Activated naive CD4-positive, alpha-beta T cell treated with anti-CD3 and anti-CD28 coated beads, Interleukin-2, amount 50 U/mL, for 24 hours (primary cell): Measurements from ENCODE around the gene FOXP1.

Experiments used
- H3K27ac Mint-ChIP-seq: one replicate; pipeline ENCODE4 v1.8.0; 2021; ENCODE audit warnings: mild to moderate bottlenecking, mixed read lengths
- H3K27me3 Mint-ChIP-seq: one replicate; pipeline ENCODE4 v1.8.0; 2021; ENCODE audit warnings: mixed read lengths
- H3K36me3 Mint-ChIP-seq: one replicate; pipeline ENCODE4 v1.8.0; 2021; ENCODE audit warnings: mixed read lengths
- H3K4me1 Mint-ChIP-seq: one replicate; pipeline ENCODE4 v1.8.0; 2021; ENCODE audit warnings: mixed read lengths
- H3K4me3 Mint-ChIP-seq: one replicate; pipeline ENCODE4 v1.8.0; 2021; ENCODE audit warnings: mild to moderate bottlenecking, mixed read lengths
- H3K9me3 Mint-ChIP-seq: one replicate; pipeline ENCODE4 v1.8.0; 2021; ENCODE audit warnings: mixed read lengths

The FOXP1 gene

GRCh38 chr3:71599416-71599815 is 15.9 kb upstream of the FOXP1 start:
- Mint-ChIP-seq H3K27ac (no peak overlapping the region), H3K36me3 (peaks cover 10% of the 10 kb centered on the region), H3K27me3 (no peaks in the 10 kb centered on the region), H3K9me3 (no peaks in the 10 kb centered on the region), H3K4me1 (peaks cover 29% of the 10 kb centered on the region), H3K4me3 (no peak overlapping the region)

- Mint-ChIP-seq H3K36me3 (peaks cover 10% of the 10 kb centered on the region), H3K4me1 (peaks cover 29% of the 10 kb centered on the region), H3K27ac (no peak overlapping the region), H3K27me3 (no peaks in the 10 kb centered on the region), H3K9me3 (no peaks in the 10 kb centered on the region), H3K4me3 (no peak overlapping the region)
Observed at GRCh38 chr3:71598292-71598691, 14.8 kb upstream of the FOXP1 start.

- Mint-ChIP-seq H3K4me1 (peaks cover 29% of the 10 kb centered on the region), H3K27me3 (no peaks in the 10 kb centered on the region), H3K9me3 (no peaks in the 10 kb centered on the region), H3K4me3 (no peak overlapping the region), H3K36me3 (peaks cover 10% of the 10 kb centered on the region), H3K27ac (no peak overlapping the region)
Observed at GRCh38 chr3:71597286-71597685, 13.8 kb upstream of the FOXP1 start.

- Mint-ChIP-seq H3K27ac (no peak overlapping the region), H3K27me3 (no peaks in the 10 kb centered on the region), H3K4me3 (no peak overlapping the region), H3K36me3 (peaks cover 10% of the 10 kb centered on the region), H3K9me3 (no peaks in the 10 kb centered on the region), H3K4me1 (peaks cover 10% of the 10 kb centered on the region)
Observed at GRCh38 chr3:71593106-71593505, 9.6 kb upstream of the FOXP1 start.

GRCh38 chr3:71591101-71591500 is 7.6 kb upstream of the FOXP1 start:
- no peaks in the 10 kb centered on the region for H3K27me3 Mint-ChIP-seq
- peaks cover 15% of the 10 kb centered on the region for H3K4me1 Mint-ChIP-seq
- no peak overlapping the region for H3K4me3 Mint-ChIP-seq
- no peaks in the 10 kb centered on the region for H3K9me3 Mint-ChIP-seq
- no peak overlapping the region for H3K27ac Mint-ChIP-seq
- peaks cover 10% of the 10 kb centered on the region for H3K36me3 Mint-ChIP-seq

GRCh38 chr3:71589132-71589531 is 5.6 kb upstream of the FOXP1 start:
- H3K36me3 Mint-ChIP-seq, result no peaks in the 10 kb centered on the region
- H3K4me3 Mint-ChIP-seq, result no peak overlapping the region
- H3K27me3 Mint-ChIP-seq, result no peaks in the 10 kb centered on the region
- H3K9me3 Mint-ChIP-seq, result no peaks in the 10 kb centered on the region
- H3K4me1 Mint-ChIP-seq, result peaks cover 35% of the 10 kb centered on the region
- H3K27ac Mint-ChIP-seq, result peak overlapping the region; percentile 19

GRCh38 chr3:71587958-71588357 is 4.4 kb upstream of the FOXP1 start:
- H3K36me3 Mint-ChIP-seq, result no peaks in the 10 kb centered on the region
- H3K27ac Mint-ChIP-seq, result no peak overlapping the region
- H3K4me1 Mint-ChIP-seq, result peaks cover 35% of the 10 kb centered on the region
- H3K27me3 Mint-ChIP-seq, result no peaks in the 10 kb centered on the region
- H3K4me3 Mint-ChIP-seq, result no peak overlapping the region
- no peaks in the 10 kb centered on the region for H3K9me3 Mint-ChIP-seq

- peaks cover 35% of the 10 kb centered on the region for H3K4me1 Mint-ChIP-seq
- H3K27ac Mint-ChIP-seq, result no peak overlapping the region
- H3K9me3 Mint-ChIP-seq, result no peaks in the 10 kb centered on the region
- H3K36me3 Mint-ChIP-seq, result no peaks in the 10 kb centered on the region
- H3K27me3 Mint-ChIP-seq, result no peaks in the 10 kb centered on the region
- H3K4me3 Mint-ChIP-seq, result no peak overlapping the region
Observed at GRCh38 chr3:71586810-71587242, 3.3 kb upstream of the FOXP1 start.

GRCh38 chr3:71585887-71586809 is 2.6 kb upstream of the FOXP1 start:
- peaks cover 32% of the 10 kb centered on the region for H3K4me1 Mint-ChIP-seq
- H3K36me3 Mint-ChIP-seq, result no peaks in the 10 kb centered on the region
- H3K27me3 Mint-ChIP-seq, result no peaks in the 10 kb centered on the region
- H3K9me3 Mint-ChIP-seq, result no peaks in the 10 kb centered on the region
- peak overlapping the region; percentile 90 for H3K4me3 Mint-ChIP-seq
- H3K27ac Mint-ChIP-seq, result peak overlapping the region; percentile 99

GRCh38 chr3:71585131-71585530 is 1.6 kb upstream of the FOXP1 start:
- H3K27me3 Mint-ChIP-seq, result no peaks in the 10 kb centered on the region
- peak overlapping the region; percentile 99 for H3K27ac Mint-ChIP-seq
- no peaks in the 10 kb centered on the region for H3K36me3 Mint-ChIP-seq
- H3K4me3 Mint-ChIP-seq, result peak overlapping the region; percentile 90
- no peaks in the 10 kb centered on the region for H3K9me3 Mint-ChIP-seq
- peaks cover 36% of the 10 kb centered on the region for H3K4me1 Mint-ChIP-seq

GRCh38 chr3:71584394-71585011 is 975 bp upstream of the FOXP1 start:
- H3K9me3 Mint-ChIP-seq, result no peaks in the 10 kb centered on the region
- H3K27me3 Mint-ChIP-seq, result no peaks in the 10 kb centered on the region
- no peaks in the 10 kb centered on the region for H3K36me3 Mint-ChIP-seq
- peaks cover 42% of the 10 kb centered on the region for H3K4me1 Mint-ChIP-seq
- H3K27ac Mint-ChIP-seq, result peak overlapping the region; percentile 99
- peak overlapping the region; percentile 90 for H3K4me3 Mint-ChIP-seq

- H3K27ac Mint-ChIP-seq, result peak overlapping the region; percentile 99
- H3K27me3 Mint-ChIP-seq, result no peaks in the 10 kb centered on the region
- no peaks in the 10 kb centered on the region for H3K36me3 Mint-ChIP-seq
- no peaks in the 10 kb centered on the region for H3K9me3 Mint-ChIP-seq
- H3K4me1 Mint-ChIP-seq, result peaks cover 55% of the 10 kb centered on the region
- peak overlapping the region; percentile 96 for H3K4me3 Mint-ChIP-seq
Observed at GRCh38 chr3:71582612-71583565, 639 bp downstream of the FOXP1 start.

- H3K27ac Mint-ChIP-seq, result peak overlapping the region; percentile 99
- H3K27me3 Mint-ChIP-seq, result no peaks in the 10 kb centered on the region
- H3K36me3 Mint-ChIP-seq, result no peaks in the 10 kb centered on the region
- peak overlapping the region; percentile 96 for H3K4me3 Mint-ChIP-seq
- H3K9me3 Mint-ChIP-seq, result no peaks in the 10 kb centered on the region
- H3K4me1 Mint-ChIP-seq, result peaks cover 62% of the 10 kb centered on the region
Observed at GRCh38 chr3:71582036-71582611, 1.4 kb downstream of the FOXP1 start.

GRCh38 chr3:71581457-71582035 is 2.0 kb downstream of the FOXP1 start:
- H3K9me3 Mint-ChIP-seq, result no peaks in the 10 kb centered on the region
- H3K27me3 Mint-ChIP-seq, result no peaks in the 10 kb centered on the region
- peak overlapping the region; percentile 99 for H3K27ac Mint-ChIP-seq
- H3K4me3 Mint-ChIP-seq, result peak overlapping the region; percentile 96
- peaks cover 61% of the 10 kb centered on the region for H3K4me1 Mint-ChIP-seq
- H3K36me3 Mint-ChIP-seq, result no peaks in the 10 kb centered on the region
